NCI-H524 treated with DMSO at 0.1 percent for 48 hours (cell line): ENCODE results near the gene RNF157.
"Not testable (repeated sequence)": the region's sequence is repeated elsewhere in the genome, so short reads cannot be mapped to it uniquely, and the experiment has no call there.

Experiments
- DNase-seq: peaks from one replicate; lab custom pipeline; 2025; lab: John Stamatoyannopoulos, UW

RNF157 gene

DNA sequence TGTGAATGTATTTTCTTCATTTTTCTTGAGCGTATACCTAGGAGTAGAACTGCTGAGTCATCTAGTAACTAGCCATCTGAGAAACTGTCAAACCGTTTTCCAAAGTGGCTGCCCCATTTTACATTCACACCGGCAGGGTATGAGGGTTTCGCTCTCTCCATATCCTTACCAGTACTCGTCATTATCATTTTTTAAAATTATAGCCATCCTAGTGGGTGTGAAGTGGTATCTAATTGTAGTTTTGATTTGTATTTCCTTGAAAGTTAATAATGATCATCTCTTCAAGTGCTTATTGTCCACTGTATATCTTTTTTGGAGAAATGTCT, 6.0 kb downstream of the RNF157 start:
- DNase-seq: no peak

DNA sequence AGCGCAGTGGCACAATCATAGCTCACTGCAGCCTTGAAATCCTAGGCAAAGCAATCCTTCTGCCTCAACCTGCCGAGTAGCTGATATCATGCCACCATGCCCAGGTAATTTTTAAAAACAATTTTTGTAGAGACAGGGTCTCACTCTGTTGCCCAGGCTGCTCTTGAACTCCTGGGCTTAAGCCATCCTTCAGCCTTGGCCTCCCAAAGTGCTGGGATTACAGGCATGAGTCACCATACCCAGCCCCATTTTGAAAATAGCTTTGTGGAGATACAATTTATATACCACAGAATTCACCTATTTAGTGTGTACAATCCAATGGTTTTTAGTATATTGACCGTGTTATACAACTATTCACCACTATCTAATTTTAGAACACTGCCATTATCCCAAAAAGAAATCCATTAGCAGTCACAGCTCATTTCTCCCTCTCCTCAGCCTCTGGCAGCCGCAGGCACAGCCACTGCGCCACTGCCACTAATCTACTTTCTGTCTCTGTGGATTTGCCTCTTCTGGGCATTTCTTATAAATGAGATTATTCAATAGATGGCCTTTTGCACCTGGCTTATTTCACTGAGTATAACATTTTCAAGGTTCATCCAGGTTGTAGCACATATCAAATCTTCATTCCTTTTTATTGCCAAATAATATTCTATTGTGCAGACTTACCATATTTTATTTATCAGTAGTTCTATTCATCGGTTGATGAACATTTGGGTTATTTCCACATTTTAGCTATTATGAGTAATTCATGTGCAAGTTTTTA, 6.5 kb downstream of the RNF157 start:
- no peak for DNase-seq

DNA sequence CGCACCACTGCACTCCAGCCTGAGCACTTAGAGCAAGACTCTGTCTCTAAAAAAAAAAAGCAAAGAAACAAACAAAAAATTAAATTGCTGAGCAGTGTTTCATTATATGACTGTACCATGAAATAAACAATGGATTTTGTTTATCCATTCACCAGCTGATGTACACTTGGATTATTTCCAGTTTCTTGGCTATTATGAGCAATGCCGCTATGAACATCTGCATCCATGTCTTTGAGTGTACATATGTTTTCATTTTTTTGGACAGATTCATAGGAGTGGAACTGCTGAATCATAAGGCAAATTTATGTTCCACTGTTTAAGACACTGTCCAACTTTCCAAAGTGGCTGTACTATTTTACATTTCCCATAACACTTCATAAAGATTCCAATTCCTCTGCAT, 8.0 kb downstream of the RNF157 start:
- DNase-seq: no peak

DNA sequence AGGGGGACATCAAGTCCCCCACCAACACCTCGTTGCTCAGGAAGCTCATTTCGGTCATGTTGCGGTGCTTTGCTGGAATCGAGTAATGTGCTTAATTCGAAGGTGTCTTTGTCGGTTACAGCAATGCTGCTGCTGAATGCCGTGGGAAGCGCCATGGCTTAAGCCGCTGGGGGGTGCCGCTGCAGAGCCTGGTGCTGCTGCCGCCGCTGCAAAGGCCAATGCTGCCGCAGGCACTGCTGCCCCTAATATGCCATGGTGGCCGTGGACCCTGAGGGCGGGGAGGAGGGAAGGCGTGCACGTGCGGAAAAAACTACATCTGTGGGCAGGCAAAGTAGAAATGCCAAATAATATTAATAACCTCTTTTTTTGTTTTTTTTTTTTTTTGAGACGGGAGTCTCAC, 13.5 kb downstream of the RNF157 start:
- DNase-seq: not testable (repeated sequence)

DNA sequence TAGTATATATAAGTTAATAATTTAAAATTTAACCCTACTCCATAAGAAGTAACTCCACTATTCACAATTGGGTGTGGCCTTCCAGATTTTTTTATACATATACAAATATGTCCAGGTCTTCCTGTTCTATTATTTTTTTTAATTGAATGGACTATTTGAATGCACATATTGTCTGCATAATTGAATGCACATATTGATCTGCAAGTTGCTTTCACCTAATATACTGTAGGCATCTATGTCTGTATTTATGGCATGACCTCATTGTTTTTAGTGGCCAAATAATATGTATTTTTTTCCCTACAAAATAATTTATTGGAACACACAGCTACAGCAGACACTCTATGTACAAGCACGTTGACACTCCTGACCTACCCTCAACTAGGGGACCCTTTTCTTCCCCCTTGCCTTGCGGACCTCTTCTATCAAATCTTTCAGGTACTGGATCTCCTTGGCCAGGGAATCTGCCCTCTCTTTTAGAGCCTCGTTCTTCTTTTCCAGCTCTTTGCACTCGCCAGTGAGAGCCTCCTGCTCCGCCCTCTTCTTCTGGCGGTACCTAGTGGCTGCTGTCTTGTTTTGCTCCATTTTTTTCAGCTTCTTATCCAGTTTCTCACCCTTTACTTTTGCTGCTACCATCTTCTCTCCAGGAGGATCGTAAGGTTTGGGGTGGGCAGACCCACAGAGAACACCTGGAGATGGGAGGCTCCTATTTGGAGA, 14.8 kb downstream of the RNF157 start:
- not testable (repeated sequence) for DNase-seq

DNA sequence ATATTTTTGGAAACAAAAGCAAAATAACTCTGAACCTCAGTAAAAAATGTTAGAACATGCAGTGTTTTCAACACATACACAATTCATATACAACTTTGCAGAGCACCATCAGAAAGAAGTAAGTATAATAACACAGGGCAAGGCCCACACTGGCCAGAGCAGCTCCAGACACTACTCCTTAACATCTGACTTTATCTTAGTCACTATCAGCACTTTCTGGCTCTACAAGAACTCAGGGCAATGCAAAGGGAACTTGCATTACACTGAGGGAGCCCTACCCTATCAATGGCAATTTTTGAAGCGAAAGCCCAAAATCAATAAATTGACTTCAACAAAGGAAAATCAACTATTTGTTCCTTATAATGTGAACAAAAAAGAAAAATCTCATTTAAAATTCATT, 16.5 kb downstream of the RNF157 start:
- no peak for DNase-seq

DNA sequence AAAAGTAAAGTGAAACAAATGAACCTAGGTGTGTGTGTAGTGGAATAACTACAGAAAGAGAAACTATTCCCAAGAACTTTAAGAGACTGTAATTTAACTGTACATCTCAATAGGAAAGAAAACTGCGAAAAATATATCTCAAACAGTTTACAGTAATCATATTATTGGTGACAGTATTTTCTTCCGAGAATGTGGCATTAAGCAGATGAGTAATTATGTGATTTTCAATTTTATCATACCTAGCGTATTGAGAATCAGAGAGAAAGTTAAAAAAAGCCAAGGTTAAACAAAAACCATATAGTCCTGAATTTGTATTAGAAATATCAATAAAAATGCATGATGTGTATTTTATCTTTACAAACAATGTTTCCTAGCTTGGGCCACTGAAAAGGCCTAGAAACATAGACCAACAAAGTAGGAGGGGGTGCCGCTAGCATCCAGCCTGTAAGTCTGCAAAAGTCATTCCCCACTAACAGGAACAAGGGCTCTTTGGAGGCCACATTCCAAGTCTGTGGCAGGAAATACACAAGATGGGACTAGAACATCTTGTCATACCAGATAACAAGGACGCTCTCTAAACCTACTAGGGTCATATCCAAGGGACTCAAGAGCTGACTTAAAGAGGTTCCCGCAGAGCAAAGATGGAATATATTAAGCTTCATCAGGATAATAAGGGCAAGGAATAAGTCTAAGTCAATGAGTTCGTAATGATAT, 20.5 kb downstream of the RNF157 start:
- no peak for DNase-seq

DNA sequence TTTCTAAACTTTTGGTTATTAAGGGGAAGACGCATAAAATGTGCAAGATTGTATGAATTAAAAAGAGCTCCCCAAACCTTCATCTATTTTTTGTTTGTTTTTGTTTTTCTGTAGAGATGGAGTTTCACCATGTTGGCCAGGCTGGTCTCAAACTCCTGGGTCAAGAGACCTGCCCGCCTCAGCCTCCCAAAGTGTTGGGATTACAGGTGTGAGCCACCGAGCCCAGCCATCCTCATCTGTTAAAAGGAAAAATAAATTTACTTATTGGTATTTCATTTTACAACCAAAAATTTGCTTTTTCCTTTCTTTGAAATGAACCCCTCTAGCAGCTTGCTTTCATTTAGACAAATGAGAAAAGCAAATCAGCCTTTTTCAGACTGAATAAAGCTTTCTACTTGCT, 23.2 kb downstream of the RNF157 start:
- no peak for DNase-seq

DNA sequence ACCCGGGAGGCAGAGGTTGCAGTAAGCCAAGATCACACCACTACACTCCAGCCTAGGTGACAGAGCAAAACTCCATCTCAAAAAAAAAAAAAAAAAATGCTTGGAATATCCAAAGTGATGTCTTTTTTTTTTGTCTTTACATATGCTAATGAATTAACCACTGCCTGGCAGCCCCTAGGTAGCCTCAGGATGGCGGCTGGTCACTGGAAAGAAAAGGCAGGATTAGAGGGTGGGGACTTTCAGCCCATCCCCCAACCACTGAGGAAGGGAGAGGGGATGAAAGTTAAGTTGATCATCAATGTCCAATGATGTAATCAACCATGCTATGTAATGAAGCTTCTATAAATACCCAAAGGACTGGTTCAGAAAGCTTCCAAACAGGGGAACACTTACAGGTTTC, 26.8 kb downstream of the RNF157 start:
- DNase-seq: no peak

DNA sequence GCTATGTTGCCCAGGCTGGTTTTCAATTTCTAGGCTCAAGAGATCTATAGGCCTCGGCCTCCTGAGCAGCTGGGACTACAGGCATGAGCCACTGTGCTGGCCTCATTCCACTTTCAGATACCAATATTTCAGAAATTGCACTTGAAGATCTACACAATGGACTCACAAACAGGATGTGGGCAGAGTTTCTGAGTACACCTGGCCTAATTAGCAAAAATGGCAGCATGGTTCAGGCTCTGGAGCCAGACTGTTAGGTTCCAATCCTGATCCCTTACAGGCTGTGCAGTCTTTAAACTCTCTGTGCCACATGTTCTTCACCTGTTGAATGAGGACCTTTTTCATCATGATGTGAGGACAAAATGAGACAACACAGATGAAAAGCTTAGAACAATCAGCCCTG, 32.2 kb downstream of the RNF157 start:
- DNase-seq: no peak

DNA sequence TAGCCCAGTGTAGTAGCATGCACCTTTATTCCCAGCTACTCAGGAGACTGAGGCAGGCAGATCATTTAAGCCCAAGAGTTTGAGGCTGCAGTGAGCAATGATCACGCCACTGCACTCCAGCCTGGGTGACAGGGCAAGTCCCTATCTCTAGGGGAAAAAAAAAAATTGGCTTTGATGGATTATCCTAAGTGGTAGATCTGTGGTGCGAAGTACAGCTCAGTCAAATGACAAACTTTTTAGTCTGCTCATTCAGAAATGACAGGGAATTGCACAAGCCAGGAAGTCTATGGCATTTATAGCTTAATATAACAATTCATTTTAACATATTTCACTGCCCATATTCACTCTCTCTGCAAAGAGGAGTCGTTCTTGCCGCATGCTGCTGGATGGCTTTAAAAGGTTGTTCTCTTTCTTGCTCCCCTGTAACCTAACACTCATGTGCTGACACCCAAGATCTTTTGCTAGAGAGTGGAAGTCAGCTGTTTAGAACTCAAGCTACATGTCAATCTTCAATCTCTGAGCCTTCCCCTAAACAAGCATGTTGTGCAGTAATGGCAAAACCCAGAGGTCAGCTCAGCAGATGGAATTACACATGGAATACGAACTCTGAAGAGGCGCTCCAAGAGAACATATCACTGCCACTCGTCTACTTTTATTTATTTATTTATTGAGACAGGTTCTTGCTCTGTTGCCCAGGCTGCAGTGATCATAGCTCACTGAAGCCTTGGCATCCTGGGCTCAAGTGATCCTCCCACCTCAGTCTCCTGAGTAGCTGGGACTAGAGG, 32.8 kb downstream of the RNF157 start:
- DNase-seq: no peak

DNA sequence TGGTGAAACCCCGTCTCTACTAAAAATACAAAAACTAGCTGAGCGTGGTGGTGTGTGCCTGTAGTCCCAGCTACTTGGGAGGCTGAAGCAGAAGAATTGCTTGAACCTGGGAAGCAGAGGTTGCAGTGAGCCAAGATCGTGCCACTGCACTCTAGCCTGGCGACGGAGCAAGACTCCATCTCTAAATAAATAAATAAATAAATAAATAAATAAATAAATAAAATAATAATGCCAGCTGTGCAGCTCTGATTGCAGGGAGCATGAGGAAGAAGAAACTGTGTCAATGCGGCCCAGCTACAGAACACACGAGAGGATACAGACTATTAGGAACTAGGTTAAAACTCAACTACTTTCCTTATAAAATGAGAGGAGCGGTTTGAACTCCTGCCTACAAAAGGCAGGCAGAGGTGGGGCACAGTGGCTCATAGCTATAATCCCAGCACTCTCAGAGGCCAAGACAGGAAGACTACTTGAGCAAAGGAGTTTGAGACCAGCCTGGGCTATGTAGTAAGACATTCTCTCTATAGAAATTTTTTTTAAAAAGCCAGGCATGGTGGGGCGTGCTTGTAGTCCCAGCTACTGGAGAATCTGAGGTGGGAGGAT, 34.6 kb downstream of the RNF157 start:
- not testable (repeated sequence) for DNase-seq

DNA sequence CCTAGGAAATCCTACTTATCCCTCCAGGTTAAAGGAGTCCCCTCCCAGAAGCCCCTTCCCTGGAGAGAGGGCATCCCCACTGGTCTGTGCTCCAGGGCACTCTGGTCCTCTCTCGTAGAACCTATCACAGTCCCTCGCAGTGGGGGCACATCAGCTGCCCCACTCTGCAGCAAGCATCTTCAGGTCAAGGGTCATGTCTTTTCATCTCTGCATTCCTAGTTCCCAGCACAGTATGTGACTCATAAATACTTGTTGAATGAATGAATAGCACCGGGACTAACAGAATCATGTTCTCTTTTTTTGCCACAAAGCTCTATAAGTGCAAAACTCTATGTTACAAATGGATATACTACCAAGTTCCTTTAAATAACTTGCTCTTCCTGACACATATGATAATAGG, 36.0 kb downstream of the RNF157 start:
- DNase-seq: no peak

DNA sequence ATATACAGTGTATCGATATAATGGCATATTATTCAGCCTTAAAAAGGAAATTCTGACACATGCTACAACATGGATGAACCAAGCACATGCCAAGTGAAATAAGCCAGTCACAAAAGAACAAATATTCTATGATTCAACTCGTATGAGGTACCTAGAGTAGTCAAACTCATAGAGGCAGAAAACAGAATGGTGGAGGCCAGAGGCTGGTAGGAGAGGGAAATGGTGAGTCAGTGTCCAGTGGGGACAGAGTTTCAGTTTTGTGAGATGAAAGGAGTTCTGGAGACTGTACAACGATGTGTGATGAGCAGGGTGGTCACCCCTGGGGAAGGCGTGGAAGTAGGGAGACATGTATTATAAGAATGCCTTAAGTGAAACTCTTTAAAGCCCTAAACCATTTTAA, 39.9 kb downstream of the RNF157 start:
- DNase-seq: no peak

DNA sequence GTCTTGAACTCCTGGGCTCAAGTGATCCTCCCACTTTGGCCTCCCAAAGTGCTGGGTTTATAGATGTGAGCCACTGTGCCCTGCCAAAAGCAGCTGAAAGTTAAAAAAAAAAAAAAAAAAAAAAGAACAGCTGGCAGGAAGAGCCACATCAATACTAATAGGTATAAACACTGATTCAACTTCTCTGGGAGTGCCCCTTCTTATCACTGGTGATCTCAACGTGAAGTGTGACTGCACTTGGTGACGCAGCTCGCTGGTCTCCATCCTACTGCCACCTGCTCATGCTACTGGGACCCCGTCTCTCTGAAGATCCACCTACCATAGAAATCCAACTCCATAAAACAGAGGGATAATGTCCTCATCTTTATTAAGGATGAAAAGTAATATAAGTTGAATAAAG, 40.8 kb downstream of the RNF157 start:
- DNase-seq: no peak

DNA sequence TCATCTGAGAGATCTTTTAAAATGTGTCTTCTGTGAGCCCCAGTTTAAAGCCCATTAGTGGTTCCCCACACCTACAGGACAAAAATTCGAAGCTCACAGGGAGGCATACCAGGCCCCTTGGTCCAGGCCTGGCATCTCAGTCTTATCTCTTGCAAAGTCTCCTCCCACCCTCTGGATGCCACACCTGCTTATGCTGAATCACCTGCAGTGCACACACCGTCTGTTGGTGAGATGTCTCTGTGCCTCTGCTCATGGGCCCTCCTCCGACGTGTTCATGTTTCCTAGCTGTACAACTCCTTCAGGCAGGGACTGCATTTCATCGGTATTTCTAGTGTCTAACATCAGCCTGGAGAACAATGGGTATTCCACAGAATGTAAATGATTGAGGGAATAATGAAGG, 41.6 kb downstream of the RNF157 start:
- DNase-seq: no peak

DNA sequence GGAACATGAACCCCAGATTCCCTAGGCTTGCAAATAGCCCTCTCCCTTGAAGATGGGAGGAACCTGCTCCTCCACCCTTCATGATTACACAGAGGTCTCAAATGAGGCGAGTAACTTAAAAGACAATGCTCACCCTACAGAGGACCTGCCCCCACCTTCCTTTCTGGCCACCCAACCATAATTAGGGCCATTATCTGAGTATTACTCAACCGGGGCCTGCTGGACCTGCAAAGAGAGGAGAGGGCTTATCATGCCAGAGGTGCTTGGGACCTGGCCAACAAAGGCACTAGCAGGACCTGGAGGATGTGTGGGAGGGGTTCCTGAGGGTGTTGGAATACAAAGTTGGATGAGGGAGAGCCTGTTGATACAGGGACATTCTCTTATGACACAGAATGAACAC, 42.4 kb downstream of the RNF157 start:
- DNase-seq: no peak

DNA sequence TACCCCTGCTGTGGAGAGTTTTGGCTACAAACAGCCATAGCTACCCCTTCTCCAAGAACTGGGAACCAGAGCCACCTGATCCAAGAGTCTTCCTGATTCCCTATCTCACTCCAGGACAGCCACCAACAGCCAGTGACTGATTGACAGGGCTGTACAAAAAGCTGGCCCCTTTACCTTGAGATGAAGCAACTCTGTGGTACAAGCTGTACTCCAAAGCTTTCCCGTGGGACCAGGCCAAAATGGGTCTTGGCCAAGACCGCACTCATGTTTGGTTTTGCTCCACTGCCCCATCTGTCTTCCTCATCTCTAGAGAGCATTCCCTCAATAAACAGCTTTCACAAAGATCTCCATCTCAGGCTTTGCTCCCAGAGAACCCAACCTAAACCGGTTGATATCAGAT, 43.6 kb downstream of the RNF157 start:
- no peak for DNase-seq

DNA sequence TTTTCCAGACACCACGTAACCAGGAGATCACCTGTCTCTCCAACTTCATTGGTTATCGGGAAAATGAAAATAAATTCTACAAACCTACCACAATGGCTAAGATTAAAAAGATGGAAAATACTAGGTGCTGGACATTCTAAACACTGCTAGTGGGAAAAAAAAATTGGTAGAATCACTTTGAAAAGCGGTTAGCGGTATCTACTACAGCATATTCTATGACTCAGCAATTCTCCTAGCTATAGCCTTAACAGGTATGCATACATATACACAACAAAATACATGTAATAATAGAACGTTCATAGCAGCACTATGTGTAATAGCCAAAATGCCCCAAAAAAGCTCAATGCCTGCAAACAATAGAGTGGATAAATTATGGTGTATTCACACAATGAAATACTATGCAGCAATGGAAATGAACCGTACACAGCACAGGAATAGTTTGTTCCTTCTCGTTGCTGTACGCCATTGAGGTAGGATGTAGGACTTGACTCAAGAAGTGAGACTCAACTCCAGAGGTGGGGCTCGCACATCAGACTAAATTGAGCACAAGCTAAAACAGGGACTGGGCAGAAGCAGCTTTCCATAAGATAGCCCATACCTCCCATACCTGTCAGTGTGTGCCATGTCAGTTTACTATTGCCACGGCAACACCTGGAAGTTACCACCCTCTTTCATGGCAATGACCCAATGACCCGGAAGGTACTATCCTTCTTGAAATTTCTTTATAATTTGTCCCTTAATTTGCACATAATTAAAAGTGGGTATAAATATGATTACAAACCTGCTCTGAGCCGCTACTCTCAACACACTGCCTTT, 44.8 kb downstream of the RNF157 start:
- DNase-seq: no peak

DNA sequence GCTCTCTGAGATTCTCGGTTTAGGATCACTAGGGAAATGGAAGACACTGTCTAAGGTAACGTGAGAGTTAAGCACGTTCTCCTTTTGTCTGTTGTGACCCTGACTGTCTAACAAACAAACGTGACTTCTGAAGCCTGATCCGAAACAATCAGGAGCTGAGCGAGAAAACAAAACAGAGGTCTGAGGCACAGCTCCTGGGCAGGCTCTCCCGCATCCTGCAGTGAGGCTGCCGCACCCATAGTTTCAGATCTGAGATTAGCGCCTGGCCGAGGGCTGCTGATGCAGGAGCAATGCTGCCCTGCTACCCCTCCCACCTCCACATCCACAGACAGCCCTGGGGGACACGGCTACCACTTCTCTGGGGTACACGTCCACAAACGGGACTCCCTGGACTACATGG, 46.7 kb downstream of the RNF157 start:
- DNase-seq: no peak

DNA sequence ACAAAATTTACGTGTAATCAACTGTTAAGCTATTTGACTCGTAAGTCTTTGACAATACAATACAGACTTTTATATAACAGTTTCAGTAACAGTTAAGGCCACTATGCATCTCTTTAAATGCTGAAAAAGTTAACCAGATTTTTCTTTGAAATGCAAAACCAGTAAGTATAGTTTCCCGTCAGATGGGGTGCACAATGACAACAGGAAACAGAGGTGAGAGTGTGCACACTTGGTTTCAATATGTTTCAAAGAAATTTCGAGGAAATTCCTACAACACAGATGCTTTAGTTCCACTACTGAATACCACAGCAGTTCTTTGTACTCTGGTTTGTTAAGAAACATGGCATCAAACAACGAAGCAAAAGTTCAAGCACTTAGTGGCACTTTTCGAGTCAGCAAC, 48.4 kb downstream of the RNF157 start:
- DNase-seq: no peak
